Daoy (cell line): Measurements from ENCODE around the gene CNTN4. TPM values are rescaled to one million over a fixed set of nuclear protein-coding genes. Genes with fewer than 3 reads are reported as not detected.
A peak's percentile ranks its signal among the peaks of the same experiment; 100 is the strongest.

Source experiments
- DNase-seq: peaks from one replicate; pipeline ENCODE4 v3.0.0-alpha.2; 2015; ENCODE audit warnings: low read depth
- total RNA-seq: library from RNA; depleted of rRNA; stranded (reverse); fragments of >200 nt; shearing (Covaris generic); gene quantifications from 2 replicates; pipeline ENCODE4 v1.2.3, GENCODE V29; 2014

CNTN4 gene
- total RNA-seq, 1 experiment from 2014 or later, result 0.06 TPM

DNA sequence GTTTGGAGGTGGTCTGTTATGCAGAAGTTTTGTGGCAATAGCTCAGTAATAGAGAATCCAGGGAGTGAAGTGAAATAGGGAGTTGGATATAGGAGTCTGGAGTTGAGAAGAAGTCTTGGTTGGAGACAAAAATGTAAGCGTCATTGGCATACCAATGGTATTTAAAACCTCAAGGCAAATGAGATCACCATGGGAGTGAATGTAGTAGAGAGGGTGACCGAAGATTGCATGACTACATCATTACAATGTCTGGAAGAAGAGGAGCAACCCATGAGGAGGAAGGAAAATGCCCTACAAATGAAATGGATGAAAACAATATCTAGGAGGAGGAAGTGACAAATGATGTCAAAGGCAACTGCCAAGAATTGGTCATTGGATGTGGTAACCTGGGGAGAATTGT is 54.4 kb downstream of the CNTN4 start:
- no peak for DNase-seq

GRCh38 chr3:2153547-2153946 is 54.9 kb downstream of the CNTN4 start:
- no peak for DNase-seq

- DNase-seq, result no peak
These were observed 56.0 kb downstream of the CNTN4 start for GRCh38 chr3:2154621-2155020.

DNA sequence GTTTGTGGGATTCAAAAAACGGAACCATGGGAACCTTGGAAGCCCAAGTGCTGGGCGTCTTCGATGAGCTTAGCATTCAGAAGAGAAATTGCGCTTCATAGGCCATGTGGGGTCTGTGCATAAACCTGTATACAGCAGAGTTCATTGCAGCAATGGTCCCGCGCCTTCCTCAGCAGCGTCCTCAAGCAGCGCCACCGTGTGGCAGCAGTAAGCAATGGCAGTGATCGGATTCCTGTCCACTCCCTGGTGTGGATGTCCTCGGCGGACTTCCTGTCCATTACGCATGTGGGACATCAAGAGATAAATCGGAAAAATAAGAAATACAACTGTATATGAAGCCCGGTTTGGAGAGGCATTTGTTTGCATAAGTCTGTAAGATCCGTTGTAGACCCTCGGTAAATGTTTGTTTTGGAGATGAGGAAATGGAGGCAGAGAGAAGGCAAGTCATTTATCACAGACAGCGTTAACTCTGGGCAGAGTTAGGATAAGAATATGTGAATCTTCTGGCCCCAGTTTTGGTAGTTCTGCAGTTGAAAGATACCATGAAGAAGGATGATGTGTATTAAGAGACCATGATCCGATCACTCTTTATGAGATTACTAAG is 57.7 kb downstream of the CNTN4 start:
- DNase-seq, result peak; percentile 3

DNA sequence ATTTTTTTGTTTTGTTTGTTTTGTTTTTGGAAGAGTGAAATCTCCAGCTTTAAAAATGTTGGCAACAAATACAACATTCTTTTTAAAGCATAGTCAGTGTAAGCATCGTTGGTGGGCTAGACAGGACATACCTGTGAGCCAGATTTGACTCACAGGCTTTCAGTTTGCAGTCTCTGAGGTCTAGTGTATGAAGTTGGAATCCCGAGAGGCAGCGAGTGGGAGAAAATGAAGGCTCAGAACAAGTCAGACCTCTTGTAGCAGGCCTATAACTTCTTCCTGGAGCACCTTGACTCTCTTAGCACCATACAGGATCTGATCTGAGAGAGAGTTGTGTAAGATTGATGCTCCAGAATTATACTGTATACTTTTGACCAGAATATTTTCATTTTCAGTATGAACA is 60.2 kb downstream of the CNTN4 start:
- no peak for DNase-seq

GRCh38 chr3:2166552-2166951 is 67.9 kb downstream of the CNTN4 start:
- DNase-seq, result no peak

- DNase-seq, result no peak
These were observed 74.0 kb downstream of the CNTN4 start for GRCh38 chr3:2172561-2173171.

- no peak for DNase-seq
These were observed 82.0 kb downstream of the CNTN4 start for GRCh38 chr3:2180634-2181033.

- DNase-seq, result no peak
These were observed 100.2 kb downstream of the CNTN4 start for GRCh38 chr3:2198776-2199279.

DNA sequence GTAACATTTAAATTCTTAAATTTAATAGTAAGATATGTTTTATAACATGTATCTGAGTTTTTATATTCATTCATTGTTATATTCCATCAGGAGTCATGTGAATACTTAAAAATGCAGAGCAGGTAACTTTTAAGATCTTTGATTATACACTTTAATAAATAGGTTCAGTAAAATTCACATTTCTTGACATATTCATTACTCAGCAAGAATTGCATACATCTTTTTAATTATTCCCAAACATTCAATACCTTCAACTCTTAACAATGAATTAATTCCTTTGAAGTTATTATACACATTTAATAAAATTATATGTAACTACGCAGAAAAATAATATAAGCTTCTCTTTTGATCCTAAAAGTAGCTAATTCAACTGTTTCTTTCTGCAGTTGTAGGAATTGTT is 105.4 kb downstream of the CNTN4 start:
- DNase-seq, result no peak

DNA sequence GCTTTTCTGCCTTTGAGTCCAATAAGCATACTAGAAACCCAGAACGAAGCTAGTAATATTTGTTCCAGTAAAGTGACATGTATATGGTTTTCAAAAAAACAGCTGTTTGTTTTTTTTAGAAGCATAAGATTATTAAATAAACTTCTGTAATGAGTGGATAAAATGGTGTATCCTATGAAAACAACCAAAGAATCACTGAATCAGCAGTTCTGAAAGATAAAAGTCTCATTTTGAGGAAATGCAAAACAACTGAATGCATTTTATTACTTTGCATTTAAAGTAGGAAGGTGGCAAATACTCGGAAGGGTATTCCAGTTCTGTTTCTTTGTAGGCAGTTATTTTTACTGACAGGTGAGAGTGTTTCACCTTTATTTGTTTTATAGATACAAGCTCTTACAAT is 107.0 kb downstream of the CNTN4 start:
- DNase-seq, result no peak

GRCh38 chr3:2206536-2206935 is 107.9 kb downstream of the CNTN4 start:
- DNase-seq, result no peak

DNA sequence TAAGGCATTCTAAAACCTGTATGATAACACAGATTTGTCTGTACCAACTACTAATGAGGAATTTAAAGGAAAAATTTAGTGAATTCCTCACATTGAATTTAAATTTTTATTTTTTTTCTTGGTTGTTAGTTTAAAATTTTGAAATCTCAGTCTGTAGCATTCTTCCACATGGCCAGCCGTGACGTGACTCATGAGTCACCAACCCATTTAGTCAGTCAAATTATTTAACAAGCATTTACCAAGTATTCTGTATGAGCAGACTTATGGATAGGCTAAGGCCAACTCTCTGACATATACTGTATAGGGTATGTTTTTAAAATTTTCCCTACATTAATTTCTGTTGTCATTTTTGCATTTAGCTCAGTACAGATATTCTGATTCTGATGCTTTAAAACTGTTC is 112.9 kb downstream of the CNTN4 start:
- no peak for DNase-seq

DNA sequence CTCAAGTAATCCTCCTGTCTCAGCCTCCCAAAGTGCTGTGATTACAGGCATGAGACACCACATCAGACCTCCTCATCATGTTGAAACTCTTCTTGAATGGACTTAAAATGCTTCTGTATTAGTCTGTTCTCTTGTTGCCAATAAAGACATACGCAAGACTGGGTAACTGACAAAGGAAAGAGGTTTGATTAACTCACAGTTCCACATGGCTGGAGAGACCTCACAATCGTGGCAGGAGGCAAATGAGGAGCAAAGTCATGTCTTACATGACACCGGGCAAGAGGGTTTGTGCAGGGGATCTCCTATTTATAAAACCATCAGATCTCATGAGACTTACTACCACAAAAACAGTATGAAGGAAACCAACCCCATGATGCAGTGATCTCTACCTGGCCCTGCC is 113.5 kb downstream of the CNTN4 start:
- no peak for DNase-seq

DNA sequence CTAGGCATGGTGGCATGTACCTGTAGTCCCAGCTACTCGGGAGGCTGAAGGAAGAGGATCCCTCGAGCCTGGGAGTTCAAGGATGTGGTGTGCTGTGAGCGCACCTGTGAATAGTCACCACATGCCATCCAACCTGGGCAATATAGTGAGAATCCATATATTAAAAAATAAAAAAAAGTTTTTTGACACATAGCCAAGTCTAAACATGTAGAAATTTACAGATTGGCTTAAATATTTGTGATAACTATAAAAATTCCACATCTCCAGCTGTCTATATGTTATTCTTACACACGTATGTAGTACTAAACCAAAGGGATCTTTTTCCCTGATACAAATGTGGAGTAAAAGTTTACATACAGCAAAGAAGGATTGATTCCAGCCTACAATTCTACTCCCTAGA is 119.7 kb downstream of the CNTN4 start:
- DNase-seq, result no peak

DNA sequence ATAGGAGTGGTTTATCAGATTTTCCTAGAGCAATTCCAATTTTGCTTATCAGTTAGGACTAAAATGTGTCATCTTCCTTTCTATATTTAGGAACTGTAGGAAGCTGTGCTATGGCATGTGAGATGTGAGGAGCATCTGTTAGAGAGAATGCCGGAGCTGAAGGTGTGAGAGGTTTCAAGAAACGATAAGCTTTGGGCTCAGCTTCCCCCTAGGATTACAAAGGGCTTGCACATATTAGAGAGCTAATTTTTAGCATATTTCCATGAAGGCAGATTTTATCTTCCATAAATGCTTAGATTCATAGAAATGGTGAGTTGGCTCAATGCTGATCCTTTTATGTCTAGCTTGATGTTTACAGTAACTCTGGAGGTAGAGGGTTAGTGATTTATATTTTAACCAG is 120.2 kb downstream of the CNTN4 start:
- DNase-seq, result no peak

- no peak for DNase-seq
These were observed 137.5 kb downstream of the CNTN4 start for GRCh38 chr3:2236203-2236602.

DNA sequence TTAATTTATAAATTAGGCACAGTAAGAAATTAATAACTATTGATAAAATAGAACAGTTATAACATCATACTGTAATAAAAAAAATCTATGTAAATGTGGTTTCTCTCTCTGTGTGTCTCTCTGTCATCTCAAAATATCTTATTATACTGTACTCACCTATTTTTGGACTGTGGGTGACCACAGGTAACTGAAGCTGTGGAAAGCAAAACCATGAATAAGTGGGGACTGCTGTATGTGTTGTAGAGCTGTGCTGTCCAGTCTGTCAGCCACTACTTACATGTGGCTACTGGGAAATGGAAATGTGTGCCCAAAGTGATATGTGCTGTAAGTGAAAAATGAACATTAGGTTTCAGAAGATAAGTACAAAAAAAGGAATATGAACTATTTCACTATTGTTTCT is 145.5 kb downstream of the CNTN4 start:
- DNase-seq, result no peak

- no peak for DNase-seq
These were observed 148.4 kb downstream of the CNTN4 start for GRCh38 chr3:2246873-2247648.

GRCh38 chr3:2247831-2248230 is 149.2 kb downstream of the CNTN4 start:
- DNase-seq, result no peak

- no peak for DNase-seq
These were observed 152.1 kb downstream of the CNTN4 start for GRCh38 chr3:2250783-2251182.

GRCh38 chr3:2261747-2262146 is 163.1 kb downstream of the CNTN4 start:
- DNase-seq, result no peak

DNA sequence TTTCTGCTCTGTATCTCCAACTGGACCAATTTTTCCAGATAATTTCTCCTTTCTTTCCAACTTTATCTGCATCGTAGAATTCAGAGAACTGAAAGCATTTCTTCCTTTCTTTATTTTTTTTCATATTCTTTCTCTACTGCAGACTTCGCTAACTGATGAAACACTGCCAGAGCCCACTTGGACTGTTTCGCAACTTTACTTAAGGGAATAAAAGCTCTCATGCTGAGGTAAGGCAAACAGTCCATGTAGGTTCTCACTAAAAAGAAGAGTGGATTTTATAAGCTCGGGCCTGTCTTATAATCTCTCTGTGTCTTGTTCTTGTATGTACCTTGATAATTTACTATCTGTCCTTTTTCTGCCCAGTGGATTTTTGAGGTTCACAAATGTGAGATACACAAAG is 163.5 kb downstream of the CNTN4 start:
- no peak for DNase-seq
